GM18951 (cell line): ENCODE measurements around the gene NR6A1.

Experiments used
- POLR2A ChIP-seq: IDR thresholded peaks from 4 replicates; pipeline ENCODE4 v1.6.1; 2011; ENCODE audit warnings: mild to moderate bottlenecking; ENCODE audit not compliant: insufficient read length, insufficient read depth; ENCODE audit errors: extremely low read depth
- in situ Hi-C: fragments of 300-500 bp; cut with MboI; formaldehyde crosslinking; loops from one replicate; pipeline ENCODE4 v1.12.0; 2022; ENCODE audit warnings: low sequenced_read_pairs, mixed read lengths, inconsistent platforms; ENCODE audit not compliant: unreplicated experiment

Gene NR6A1

GRCh38 chr9:124790801-124791505 lies 19.8 kb upstream of the NR6A1 start:
- in situ Hi-C loops, result loop anchor here (10.0 kb wide), 1 partner anchor 54 kb away; no protein-coding TSS in a partner anchor
- no peak for TF ChIP-seq POLR2A

- in situ Hi-C loops, result loop anchor here (10.0 kb wide), 1 partner anchor 54 kb away; no protein-coding TSS in a partner anchor
- TF ChIP-seq POLR2A, result no peak
Observed at GRCh38 chr9:124790301-124790700, 19.2 kb upstream of the NR6A1 start.

- TF ChIP-seq POLR2A, result no peak
- in situ Hi-C loops, result no loop called here
Observed at GRCh38 chr9:124789531-124789930, 18.4 kb upstream of the NR6A1 start.

- TF ChIP-seq POLR2A, result no peak
- in situ Hi-C loops, result no loop called here
Observed at GRCh38 chr9:124788542-124789217, 17.6 kb upstream of the NR6A1 start.

GRCh38 chr9:124786881-124787573 lies 15.9 kb upstream of the NR6A1 start:
- in situ Hi-C loops, result no loop called here
- TF ChIP-seq POLR2A, result no peak

GRCh38 chr9:124784509-124784908 lies 13.4 kb upstream of the NR6A1 start:
- TF ChIP-seq POLR2A, result no peak
- in situ Hi-C loops, result no loop called here

GRCh38 chr9:124783830-124784229 lies 12.7 kb upstream of the NR6A1 start:
- TF ChIP-seq POLR2A, result no peak
- in situ Hi-C loops, result no loop called here

GRCh38 chr9:124782661-124783574 lies 11.8 kb upstream of the NR6A1 start:
- in situ Hi-C loops, result no loop called here
- TF ChIP-seq POLR2A, result no peak

- no peak for TF ChIP-seq POLR2A
- in situ Hi-C loops, result no loop called here
Observed at GRCh38 chr9:124781967-124782660, 11.0 kb upstream of the NR6A1 start.

- in situ Hi-C loops, result no loop called here
- no peak for TF ChIP-seq POLR2A
Observed at GRCh38 chr9:124780757-124781151, 9.6 kb upstream of the NR6A1 start.

- no peak for TF ChIP-seq POLR2A
- in situ Hi-C loops, result no loop called here
Observed at GRCh38 chr9:124780060-124780756, 9.1 kb upstream of the NR6A1 start.
